Measurements from ENCODE around the gene RNF128. TPM values are rescaled to one million over a fixed set of nuclear protein-coding genes. Genes with fewer than 3 reads are reported as not detected.

The RNF128 gene
- polyA plus RNA-seq, 1 of the 3 experiments (the other 2 are of a cell fraction), result not detected

GRCh38 chrX:106702636-106703035, 23.9 kb upstream of the RNF128 start:
- H3K4me2 ChIP-seq, result no peak overlapping the region
- H3K9ac ChIP-seq, result no peak overlapping the region
- no peaks in the 10 kb centered on the region for H3K9me3 ChIP-seq
- TF ChIP-seq POLR2AphosphoS5 (IDR thresholded peaks at IDR 0.05; ENCODE audit: low read depth, low read length) (no peak), ELF1 (IDR thresholded peaks at IDR 0.05) (no peak), MEF2A (IDR thresholded peaks at IDR 0.05; ENCODE audit: borderline replicate concordance, low read depth) (no peak), EZH2phosphoT487 (IDR thresholded peaks at IDR 0.05; ENCODE audit: borderline replicate concordance, low read depth) (no peak), JUND (IDR thresholded peaks at IDR 0.05) (no peak), RFX5 (IDR thresholded peaks at IDR 0.05; ENCODE audit: low read length) (no peak), ZBTB33 (IDR thresholded peaks at IDR 0.05; ENCODE audit: borderline replicate concordance, low read depth) (no peak), FOSL2 (IDR thresholded peaks at IDR 0.05; ENCODE audit: borderline replicate concordance, low read depth) (no peak), CHD2 (IDR thresholded peaks at IDR 0.05; ENCODE audit: low read length, partially characterized antibody) (no peak), RAD21 (IDR thresholded peaks at IDR 0.05; ENCODE audit: low read length) (no peak), EP300 (IDR thresholded peaks at IDR 0.05; ENCODE audit: borderline replicate concordance in 1 of 2, low read depth in 1 of 2, low read length in 1 of 2) (no peak), SMC3 (IDR thresholded peaks at IDR 0.05; ENCODE audit: low read depth, low read length) (no peak)
- TF ChIP-seq, protein P1, sequence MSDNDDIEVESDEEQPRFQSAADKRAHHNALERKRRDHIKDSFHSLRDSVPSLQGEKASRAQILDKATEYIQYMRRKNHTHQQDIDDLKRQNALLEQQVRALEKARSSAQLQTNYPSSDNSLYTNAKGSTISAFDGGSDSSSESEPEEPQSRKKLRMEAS (IDR thresholded peaks at IDR 0.05; ENCODE audit: low read depth), result no peak
- no peak overlapping the region for H3K4me3 ChIP-seq (ENCODE audit: low read depth in 2 of 2, low read length in 1 of 2)
- no peaks in the 10 kb centered on the region for H3K79me2 ChIP-seq (ENCODE audit: insufficient read depth)
- no peaks in the 10 kb centered on the region for H4K20me1 ChIP-seq (ENCODE audit: insufficient read depth)
- H2AFZ ChIP-seq (ENCODE audit: low read depth), result no peak overlapping the region
- no peaks in the 10 kb centered on the region for H3K4me1 ChIP-seq (ENCODE audit: control insufficient read depth in 1 of 2, insufficient read depth in 2 of 2, low read depth in 1 of 2, low read length in 1 of 2)
- H3F3A ChIP-seq (replicated peaks; ENCODE audit: insufficient read depth), result no peaks in the 10 kb centered on the region
- POLR2A ChIA-PET, result no interaction called here
- H3K36me3 ChIP-seq (replicated peaks in 1 of 2; ENCODE audit: control insufficient read depth in 1 of 2, insufficient read depth in 2 of 2, low read length in 1 of 2), result no peaks in the 10 kb centered on the region
- no peak overlapping the region for H3K27ac ChIP-seq (ENCODE audit: low read depth in 2 of 2, low read length in 1 of 2)
- no peaks in the 10 kb centered on the region for H3K27me3 ChIP-seq (ENCODE audit: insufficient read depth)
- no peaks in the 10 kb centered on the region for H3K9me2 ChIP-seq
- 5% methylated on average over 1 of the region's 1 CpG for WGBS (ENCODE audit: low lambda C conversion rate)
- CTCF ChIA-PET, result no interaction called here
- no peak for DNase-seq

GRCh38 chrX:106706466-106706865, 20.0 kb upstream of the RNF128 start:
- H3K27ac ChIP-seq (ENCODE audit: low read depth in 2 of 2, low read length in 1 of 2), result no peak overlapping the region
- no peak for DNase-seq
- no peaks in the 10 kb centered on the region for H3K79me2 ChIP-seq (ENCODE audit: insufficient read depth)
- no peaks in the 10 kb centered on the region for H3K27me3 ChIP-seq (ENCODE audit: insufficient read depth)
- POLR2A ChIA-PET, result no interaction called here
- H3K4me2 ChIP-seq, result no peak overlapping the region
- H3K4me3 ChIP-seq (ENCODE audit: low read depth in 2 of 2, low read length in 1 of 2), result no peak overlapping the region
- WGBS (ENCODE audit: low lambda C conversion rate), result 37% methylated on average over 3 of the region's 3 CpGs
- no peak overlapping the region for H3K9ac ChIP-seq
- H3K36me3 ChIP-seq (replicated peaks in 1 of 2; ENCODE audit: control insufficient read depth in 1 of 2, insufficient read depth in 2 of 2, low read length in 1 of 2), result no peaks in the 10 kb centered on the region
- CTCF ChIA-PET, result no interaction called here
- peaks cover 9% of the 10 kb centered on the region for H3F3A ChIP-seq (replicated peaks; ENCODE audit: insufficient read depth)
- H4K20me1 ChIP-seq (ENCODE audit: insufficient read depth), result no peaks in the 10 kb centered on the region
- no peaks in the 10 kb centered on the region for H3K9me3 ChIP-seq
- H2AFZ ChIP-seq (ENCODE audit: low read depth), result no peak overlapping the region
- no peaks in the 10 kb centered on the region for H3K4me1 ChIP-seq (ENCODE audit: control insufficient read depth in 1 of 2, insufficient read depth in 2 of 2, low read depth in 1 of 2, low read length in 1 of 2)
- no peaks in the 10 kb centered on the region for H3K9me2 ChIP-seq
- TF ChIP-seq CTCF (IDR thresholded peaks at IDR 0.05) (no peak), EZH2phosphoT487 (IDR thresholded peaks at IDR 0.05; ENCODE audit: borderline replicate concordance, low read depth) (no peak), MEF2A (IDR thresholded peaks at IDR 0.05; ENCODE audit: borderline replicate concordance, low read depth) (no peak), IRF3 (IDR thresholded peaks at IDR 0.05; ENCODE audit: low read depth, low read length) (no peak), RAD21 (IDR thresholded peaks at IDR 0.05; ENCODE audit: low read length) (no peak), PBX3 (IDR thresholded peaks at IDR 0.05) (no peak), ELF1 (IDR thresholded peaks at IDR 0.05) (no peak), NRF1 (IDR thresholded peaks at IDR 0.05; ENCODE audit: low read depth, low read length) (no peak), RFX5 (IDR thresholded peaks at IDR 0.05; ENCODE audit: low read length) (no peak), YY1 (IDR thresholded peaks at IDR 0.05; ENCODE audit: low read depth) (no peak)
- TF ChIP-seq, protein P1 (IDR thresholded peaks at IDR 0.05; ENCODE audit: low read depth), result no peak
